ENCODE data around the gene CGN.
A peak's percentile ranks its signal among the peaks of the same experiment; 100 is the strongest.
"Not testable (repeated sequence)": the region's sequence is repeated elsewhere in the genome, so short reads cannot be mapped to it uniquely, and the experiment has no call there.

The CGN gene

DNA sequence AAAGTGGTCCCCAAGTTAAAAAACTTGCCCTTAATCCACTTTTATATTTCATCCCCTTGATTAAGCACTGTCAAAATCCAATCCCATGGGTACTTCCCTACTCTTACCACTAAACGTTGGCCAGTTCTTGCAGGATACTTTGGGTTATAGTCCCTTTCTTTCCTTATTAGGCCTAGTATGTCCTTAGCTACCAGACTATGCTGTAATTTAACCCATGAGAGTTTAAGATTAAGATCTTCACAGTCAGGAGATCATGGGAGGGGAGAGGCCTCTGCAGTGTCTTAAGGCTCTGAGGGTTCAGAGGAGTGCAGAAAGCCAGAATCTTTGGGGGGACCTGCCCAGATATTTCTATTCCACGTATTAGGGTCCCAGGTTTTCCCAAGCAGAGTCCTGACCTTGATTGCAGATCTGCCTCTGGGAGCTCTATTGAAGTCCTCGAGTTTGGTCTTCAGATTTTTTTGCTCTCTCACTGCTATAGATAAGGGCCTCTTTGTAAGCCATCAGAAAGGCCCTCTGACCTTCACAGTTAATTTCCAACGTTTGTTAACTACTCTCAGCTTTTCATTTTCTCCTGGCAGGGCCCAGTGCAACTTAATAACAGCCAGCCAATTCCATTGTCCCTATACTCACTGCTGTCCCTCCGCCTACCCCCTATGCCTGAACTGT, 9.0 kb upstream of the CGN start:
- DNase-seq (ENCODE audit: low read depth in 2 of 2) = no peak

DNA sequence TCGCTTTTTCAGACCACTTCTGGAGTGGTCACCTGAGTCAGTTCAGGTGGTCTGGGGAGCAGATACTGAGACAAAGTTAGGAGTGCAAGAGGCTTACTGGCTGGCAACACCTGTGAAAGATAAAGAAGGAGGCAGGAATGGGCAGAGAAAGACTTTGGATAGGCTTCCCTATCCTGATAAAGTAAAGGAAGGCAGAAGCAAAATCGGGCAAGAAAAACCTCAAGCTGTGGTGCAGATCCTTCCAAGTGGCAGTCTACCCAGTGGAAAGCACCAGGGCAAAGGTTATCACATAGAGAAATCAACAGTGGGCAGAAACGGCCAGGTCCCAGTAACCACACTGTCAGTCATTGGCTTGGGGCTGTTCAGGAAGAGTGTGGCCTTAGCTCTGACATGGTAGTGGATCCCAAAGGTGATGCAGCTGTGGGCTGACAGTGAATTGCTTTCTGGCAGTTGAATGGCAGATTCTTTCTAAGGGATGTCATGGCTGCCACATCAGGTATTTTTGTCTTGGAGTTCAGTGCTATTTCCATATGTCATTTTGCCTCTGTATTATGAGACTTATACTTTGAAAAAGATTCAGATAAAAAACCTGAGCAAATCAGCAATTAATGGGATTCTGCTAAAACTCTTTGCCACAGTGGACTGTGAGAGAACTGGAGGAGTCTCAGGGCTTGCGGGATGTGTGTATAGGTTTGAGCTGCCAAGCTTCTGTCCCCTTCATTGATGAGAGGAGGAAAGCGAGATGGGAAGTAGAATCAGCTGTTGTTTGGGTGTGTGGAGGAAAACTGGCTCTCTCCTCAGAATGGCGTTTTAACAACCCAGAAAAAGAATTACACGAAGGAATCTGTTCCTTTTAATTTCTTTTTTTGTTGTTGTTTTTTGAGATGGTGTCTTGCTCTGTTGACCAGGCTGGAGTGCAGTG, 8.1 kb upstream of the CGN start:
- no peak for DNase-seq (ENCODE audit: low read depth in 2 of 2)

DNA sequence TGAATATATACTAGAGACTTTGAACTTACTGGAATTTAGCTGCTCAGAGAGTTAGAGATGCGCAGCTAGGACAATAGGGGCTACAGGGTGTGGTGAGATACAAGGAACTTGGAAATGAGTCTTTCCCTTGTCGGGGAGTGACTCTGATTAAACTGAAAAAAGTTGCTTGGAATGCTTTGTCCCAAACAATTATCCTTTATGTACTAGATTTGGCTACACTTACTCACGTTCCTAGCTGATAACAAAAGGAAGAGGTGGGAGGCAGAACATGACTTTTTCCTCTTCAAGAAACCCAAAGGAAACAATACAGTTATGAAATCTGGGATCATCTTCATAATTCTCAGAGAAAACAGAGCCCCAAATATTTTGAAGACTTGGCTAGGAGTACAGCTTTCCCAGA, 6.9 kb upstream of the CGN start:
- no peak for DNase-seq (ENCODE audit: low read depth in 2 of 2)

DNA sequence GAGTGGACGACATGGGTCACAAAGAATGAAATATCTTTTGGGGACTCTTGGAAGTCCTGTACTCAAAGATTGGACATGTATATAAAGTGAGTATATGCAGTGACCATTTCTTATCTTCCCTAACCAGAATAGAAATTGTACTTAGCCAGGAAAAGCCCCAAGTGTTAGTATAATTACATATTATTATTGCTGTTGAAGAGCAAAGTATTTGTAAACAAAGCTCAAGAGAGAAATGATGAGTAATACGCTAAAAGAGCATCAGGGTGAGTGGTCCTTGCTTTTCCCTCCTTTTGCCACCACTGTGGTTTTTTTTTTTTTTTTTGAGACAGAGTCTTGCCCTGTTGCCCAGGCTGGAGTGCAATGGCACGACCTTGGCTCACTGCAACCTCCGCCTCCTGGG, 6.4 kb upstream of the CGN start:
- DNase-seq (ENCODE audit: low read depth in 2 of 2) = no peak

DNA sequence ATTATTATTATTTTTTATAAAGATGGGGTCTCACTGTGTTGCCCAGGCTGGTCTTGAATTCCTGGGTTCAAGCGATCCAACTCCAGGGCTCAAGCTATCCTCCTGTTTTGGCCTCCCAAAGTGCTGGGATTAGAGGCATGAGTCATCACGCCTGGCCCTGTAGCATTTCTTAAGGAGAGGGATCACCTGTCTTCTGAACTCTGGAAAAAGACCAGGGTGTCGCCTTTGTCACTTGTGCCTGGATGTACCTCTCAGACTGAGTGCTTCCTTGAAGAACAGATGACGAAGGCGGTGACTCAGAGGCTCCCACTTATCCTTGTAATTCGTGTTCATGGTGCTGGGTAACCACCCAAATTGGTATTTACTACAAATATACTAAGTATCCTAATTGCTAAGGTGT, 2.4 kb upstream of the CGN start:
- no peak for DNase-seq (ENCODE audit: low read depth in 2 of 2)

DNA sequence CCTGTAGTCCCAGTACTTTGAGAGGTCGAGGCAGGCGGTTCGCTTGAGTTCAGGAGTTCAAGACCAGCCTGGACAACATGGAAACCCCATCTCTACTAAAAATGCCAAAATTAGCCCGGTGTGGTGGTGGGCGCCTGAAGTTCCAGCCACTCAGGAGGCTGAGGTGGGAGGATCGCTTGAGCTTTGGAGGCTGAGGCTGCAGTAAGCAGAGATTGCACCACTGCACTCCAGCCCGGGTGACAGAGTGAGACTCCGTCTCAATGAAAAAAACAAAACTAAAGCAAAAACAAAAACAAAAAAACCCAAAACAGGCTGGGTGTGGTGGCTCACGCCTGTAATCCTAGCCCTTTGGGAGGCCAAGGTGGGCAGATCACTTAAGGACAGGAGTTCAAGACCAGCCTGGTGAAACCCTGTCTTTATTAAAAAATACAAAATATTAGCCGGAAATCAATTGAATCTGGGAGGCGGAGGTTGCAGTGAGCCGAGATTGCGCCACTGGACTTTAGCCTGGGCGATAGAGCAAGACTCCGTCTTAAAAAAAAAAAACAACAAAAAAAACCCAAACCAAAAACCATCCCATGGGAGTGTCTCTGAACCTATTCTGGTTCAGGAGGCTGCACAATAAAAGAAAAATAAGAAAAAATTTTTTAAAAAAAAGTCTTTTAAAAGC, 1.7 kb upstream of the CGN start:
- DNase-seq (ENCODE audit: low read depth in 2 of 2) = no peak

DNA sequence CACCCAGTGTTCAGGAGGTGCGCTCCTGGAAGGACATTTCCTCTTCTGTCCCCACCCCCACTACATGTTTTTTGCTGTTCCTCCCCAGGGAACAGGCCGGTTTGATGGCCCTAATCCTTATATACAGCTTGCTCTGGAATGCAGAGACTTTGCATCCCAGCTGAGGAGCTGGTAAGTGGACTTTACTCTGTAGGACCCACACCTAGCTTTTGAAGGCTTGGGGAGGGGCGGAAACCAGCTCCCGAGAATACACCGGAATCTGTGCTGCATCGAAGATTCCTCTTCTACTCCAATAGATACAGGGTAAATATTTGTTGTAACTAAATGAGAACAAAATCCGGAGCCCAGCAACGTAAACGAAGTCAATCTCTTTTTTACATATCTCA, 1.2 kb upstream of the CGN start:
- DNase-seq (ENCODE audit: low read depth in 2 of 2) = no peak

DNA sequence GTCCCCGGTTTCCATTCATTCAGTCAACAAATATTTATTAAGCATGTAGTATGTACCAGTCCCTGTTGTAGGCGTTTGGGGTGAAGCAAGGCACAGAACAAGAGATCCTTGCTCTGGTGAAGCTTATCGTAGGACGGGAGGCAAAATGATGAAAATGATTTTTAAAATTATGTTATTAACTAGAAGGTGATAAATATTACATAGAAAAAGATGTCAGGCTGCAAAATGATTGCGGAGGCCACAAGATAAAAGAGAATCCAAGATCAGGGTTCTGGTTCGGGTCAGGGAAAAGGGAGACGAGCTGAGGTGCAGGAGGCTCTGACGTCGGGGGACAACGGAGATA, 602 bp upstream of the CGN start:
- no peak for DNase-seq (ENCODE audit: low read depth in 2 of 2)

DNA sequence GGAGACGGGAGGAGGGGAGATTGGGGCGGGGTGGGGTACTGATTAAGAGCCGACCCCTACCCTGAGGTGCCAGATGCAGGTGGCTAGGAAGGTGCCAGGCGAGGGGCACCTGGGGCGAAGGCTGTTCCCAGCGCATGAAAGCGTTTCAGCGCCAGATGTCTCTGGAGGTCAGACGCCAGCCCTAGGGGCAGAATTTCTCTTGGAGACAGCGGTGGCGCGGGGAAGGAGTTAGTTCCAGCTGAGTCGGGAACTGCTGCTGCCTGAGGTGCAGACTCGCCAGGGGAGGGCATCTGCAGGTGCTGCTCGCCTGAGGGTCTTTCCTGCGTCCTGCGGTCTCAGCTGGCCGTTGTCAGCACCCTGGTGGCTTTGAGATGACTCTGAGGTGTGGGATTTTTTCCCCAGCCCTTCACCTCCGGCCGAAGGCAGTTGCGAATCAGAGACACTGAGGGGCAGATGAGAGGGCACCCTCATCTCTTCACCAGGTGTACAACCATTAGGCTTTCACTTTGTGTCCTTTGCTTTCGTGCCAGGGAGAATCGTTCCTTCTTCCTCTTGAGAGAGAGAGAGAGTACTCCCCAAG, 539 bp downstream of the CGN start:
- peak in 1 of 2 donors; percentile 9 for DNase-seq (ENCODE audit: low read depth in 2 of 2)

DNA sequence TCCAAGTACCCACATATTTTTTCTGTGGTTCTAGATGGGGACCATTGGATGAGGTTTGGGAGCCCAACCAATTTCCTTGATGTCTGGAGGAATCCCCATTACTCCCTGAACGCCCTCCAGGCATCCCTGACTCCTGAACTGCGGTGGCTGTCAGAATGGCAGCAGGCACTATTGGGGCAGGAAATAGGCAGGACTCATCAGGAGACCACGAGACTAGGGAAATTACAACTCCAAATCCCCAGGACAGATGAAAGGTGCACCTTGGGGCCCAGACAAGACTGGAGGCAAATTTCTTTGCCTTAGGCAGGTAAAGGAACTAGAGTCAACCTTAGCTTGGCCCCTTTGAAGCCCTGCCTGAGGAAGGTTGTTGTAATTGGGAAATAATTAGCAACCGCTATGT, 1.1 kb downstream of the CGN start:
- no peak for DNase-seq (ENCODE audit: low read depth in 2 of 2)

DNA sequence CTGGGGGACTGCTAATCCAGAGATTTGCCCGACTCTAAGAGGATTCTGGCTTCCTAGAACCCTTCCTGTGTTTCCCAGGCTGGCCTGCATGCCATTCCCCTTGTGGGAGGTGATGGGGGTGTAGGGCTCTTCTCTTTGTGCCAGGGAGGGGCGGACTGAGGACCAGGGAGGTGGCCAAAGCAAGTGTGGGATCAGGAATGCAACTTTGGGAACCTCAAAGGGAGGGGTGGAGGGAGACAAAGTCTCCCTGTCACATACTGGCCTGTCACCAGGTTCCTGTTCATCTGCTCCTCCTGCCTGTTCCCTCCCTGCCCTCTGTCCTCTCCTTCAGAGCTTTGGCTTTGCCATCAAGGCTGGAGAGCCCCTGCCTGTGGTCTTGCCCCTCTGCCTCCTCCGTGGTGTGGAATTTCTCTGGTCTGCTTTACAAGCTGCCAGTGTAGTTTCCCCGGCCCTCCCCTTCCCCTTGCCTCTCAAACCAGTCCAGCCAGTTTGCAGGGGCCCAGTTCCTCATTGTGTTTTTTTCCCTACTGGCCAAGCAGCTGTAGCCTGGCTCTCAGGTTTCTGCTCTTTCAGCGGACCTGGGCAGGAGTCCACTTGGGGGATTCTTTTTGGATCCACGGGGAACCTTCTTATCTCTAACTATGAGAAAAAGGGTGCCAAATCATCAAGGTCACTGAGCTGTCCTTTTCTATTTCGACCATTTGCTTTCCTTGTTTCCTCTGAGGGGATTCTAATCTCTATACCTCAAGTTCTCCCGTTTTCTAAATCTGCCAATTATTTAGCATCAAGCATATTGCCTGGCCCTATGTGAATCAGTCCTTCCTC, 1.8 kb downstream of the CGN start:
- no peak for DNase-seq (ENCODE audit: low read depth in 2 of 2)

DNA sequence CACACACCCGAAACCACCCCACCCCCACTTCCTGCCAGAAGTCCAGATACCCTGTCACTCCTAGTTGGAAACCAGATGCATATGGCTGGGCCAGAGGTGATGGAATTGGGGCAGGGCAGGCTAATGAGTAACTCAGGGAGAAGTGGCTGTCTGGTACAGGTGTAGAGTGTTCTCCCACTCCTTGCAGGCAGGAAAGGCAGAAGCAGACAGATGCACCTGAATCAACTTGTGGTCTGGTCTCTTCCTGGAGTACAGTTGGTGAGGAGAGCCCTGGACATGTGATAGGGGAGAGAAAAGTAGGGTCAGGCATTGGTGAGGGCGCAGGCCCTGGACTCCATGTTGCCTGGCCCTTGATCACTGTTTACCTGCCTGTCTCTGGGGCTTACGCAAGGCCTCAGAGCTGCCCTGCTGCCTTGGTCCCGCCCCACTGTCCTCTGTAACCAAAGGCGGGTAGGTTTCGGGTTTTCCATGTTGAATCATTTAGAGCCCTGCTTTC, 2.5 kb downstream of the CGN start:
- DNase-seq (ENCODE audit: low read depth in 2 of 2) = peak in 1 of 2 donors; percentile 3

DNA sequence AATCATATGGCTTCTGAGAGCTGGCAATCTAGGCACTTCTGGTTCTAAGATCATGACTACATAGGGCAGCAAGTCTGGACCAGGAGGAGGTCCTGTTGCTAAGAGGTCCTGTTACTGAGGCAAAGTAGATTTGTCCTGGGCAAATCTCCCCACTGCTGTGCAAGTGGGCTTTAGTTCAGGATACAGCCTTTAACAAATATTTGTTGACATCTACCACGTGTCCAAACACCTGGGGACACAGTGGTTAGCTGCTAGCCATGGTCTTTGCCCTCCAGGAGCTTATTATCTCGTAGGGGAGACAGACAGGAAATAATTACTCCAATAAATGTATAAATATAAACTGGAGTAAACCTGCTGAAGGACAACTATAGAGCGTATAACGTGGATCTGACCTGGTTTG, 3.2 kb downstream of the CGN start:
- no peak for DNase-seq (ENCODE audit: low read depth in 2 of 2)

DNA sequence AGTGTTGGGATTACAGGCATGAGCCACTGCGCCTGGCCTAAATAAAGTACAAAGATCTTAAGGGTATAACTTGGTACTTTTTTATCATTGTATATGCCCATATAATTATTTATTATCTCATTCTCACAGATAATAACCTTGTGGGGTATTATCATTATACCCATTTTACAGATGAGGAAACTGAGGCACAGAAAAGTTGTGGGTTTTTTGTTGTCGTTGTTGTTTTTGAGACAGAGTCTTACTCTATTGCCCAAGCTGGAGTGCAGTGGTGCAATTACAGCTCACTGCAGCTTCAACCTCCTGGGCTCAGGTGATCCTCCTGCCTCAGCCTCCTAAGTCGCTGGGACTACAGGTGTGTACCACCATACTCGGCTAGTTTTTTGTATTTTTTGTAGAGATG, 4.1 kb downstream of the CGN start:
- DNase-seq (ENCODE audit: low read depth in 2 of 2) = no peak

DNA sequence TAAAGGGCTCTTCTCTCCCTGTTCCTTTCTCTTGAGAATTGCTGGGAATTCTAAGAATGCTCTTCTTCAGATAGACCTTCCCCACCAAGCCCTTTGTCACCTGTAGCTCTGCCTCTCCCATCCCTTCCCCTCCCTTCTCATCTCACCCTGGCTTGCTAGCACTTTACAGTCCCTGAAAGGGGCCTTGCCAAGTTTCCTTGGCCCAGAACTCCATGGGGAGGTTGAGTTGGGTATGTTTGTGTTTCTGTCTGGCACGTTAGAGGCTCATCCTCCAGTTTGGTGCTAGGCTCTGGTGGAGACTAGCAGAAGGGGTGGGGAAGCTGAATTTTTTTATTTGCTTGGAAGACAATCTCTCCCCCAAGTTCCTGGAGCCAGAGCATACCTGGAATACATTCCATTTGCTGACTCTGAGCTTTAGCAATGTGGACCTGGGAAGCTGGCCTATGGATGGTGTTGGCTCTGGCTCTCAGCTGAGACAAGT, 4.9 kb downstream of the CGN start:
- DNase-seq (ENCODE audit: low read depth in 2 of 2) = no peak

DNA sequence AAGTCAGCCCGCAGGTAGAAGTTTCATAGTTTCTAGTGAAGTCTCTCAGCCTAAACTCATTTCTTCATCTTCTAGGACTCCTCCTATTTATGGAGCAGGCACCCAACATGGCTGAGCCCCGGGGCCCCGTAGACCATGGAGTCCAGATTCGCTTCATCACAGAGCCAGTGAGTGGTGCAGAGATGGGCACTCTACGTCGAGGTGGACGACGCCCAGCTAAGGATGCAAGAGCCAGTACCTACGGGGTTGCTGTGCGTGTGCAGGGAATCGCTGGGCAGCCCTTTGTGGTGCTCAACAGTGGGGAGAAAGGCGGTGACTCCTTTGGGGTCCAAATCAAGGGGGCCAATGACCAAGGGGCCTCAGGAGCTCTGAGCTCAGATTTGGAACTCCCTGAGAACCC, 7.2 kb downstream of the CGN start:
- DNase-seq (ENCODE audit: low read depth in 2 of 2) = no peak

DNA sequence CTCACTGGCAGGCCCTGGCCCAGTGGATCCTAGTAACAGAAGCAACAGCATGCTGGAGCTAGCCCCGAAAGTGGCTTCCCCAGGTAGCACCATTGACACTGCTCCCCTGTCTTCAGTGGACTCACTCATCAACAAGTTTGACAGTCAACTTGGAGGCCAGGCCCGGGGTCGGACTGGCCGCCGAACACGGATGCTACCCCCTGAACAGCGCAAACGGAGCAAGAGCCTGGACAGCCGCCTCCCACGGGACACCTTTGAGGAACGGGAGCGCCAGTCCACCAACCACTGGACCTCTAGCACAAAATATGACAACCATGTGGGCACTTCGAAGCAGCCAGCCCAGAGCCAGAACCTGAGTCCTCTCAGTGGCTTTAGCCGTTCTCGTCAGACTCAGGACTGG, 7.7 kb downstream of the CGN start:
- no peak for DNase-seq (ENCODE audit: low read depth in 2 of 2)

DNA sequence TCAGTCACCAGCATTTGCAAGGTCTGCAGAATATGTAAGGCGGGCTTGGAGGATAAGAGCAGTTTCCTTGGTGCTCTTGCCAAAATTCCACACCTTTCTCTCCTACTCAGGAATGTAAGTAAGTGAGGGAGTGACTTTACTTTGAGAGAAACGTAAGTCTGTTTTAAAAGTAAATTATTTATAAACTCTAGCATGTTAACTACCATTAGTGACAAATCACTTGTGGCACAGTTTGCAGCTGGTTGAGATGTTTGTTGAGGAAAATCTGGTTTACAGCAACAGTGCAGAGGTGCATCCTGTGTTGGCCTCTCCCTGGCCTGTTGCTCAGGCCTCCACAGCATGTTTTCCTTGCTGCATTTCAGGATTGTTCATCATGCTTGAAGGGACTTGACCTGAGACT, 8.5 kb downstream of the CGN start:
- no peak for DNase-seq (ENCODE audit: low read depth in 2 of 2)

DNA sequence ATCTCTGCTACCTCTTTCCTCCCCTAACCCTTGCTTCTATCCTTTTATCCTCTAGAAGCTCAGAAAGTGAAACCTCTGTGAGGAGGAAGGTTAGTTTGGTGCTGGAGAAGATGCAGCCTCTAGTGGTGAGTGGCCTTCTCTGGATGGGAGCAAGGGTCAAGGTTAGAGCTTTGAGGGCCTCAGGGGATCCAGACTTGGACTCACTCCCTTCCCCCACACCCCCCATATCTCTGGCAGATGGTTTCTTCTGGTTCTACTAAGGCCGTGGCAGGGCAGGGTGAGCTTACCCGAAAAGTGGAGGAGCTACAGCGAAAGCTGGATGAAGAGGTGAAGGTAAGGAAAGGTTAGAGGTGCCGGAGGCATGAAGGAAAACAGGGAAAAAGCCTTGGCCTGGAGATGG, 9.2 kb downstream of the CGN start:
- no peak for DNase-seq (ENCODE audit: low read depth in 2 of 2)

DNA sequence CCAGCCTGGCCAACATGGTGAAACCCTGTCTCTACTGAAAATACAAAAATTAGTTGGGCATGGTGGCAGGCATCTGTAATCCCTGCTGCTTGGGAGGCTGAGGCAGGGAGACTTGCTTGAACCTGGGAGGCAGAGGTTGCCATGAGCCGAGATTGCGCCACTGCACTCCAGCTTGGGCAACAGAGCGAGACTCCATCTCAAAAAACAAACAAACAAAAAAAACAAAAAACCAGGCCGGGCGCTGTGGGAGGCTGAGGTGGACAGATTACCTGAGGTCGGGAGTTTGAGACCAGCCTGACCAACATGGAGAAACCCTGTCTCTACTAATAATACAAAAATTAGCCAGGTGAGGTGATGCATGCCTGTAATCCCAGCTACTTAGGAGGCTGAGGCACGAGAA, 11.2 kb downstream of the CGN start:
- not testable (repeated sequence) for DNase-seq (ENCODE audit: low read depth in 2 of 2)

DNA sequence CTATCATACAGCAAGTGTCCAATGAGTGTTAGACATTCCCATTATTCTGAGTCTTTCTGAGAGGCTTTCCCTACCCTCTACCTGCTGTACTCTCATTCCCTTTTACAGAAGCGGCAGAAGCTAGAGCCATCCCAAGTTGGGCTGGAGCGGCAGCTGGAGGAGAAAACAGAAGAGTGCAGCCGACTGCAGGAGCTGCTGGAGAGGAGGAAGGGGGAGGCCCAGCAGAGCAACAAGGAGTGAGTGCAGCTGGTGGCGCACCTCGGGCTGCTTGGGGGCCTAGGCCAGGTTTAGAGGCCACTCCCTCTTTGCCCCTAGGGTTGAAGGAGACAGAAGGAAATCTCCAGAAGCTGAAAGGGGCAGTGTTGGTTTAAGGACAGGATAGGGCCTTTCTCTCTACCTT, 12.1 kb downstream of the CGN start:
- no peak for DNase-seq (ENCODE audit: low read depth in 2 of 2)

Data from stimulated activated CD8-positive, alpha-beta memory T cell treated with anti-CD3 and anti-CD28 coated beads, Interleukin-2, amount 100 ng/mL, for 48 hours (primary cell).